Measurements from ENCODE around the gene AQP5.
"Not testable (repeated sequence)": the region's sequence is repeated elsewhere in the genome, so short reads cannot be mapped to it uniquely, and the experiment has no call there.

The AQP5 gene

DNA sequence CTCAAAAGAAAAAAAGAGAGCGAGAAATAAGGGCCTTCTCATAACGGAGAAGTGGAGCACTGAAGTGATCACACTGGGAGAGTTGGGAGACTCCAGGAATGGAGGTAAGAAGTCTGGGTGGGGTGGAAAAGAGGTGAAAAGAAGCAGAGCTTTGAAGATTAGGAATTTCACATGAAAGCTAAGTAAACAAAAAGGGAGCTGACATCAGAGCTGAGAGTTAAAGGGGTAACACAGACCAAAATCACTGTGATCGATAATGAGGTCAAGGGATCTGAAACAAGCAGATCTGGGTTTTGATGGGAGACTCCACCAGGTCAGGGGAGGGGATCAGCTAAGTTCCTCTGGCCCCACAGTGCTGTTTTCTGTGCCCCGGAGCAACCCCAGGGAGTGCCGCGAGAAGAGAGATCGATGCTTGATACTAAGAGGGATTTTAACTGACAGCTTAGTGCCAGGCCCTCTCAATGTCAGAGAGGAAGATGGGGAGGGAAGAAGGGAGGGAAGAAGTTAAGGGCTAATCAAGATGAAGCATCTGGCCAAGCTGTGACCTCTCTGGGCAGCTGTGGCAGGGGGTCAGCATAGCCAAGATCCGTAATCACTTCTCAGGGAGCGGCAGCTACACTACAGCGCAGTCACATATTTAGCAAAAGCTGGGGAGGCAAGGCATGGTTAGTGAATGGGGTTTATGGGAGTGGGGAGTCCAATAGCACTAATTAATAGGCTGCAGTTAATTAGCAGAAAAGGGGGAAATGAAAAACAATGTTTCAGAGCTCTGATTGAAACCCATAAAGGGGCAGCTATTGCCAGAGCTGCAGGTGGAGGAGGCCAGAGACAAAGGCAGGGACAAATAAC lies 19.1 kb downstream of the AQP5 start:
- DNase-seq (ENCODE audit: low spot score), result no peak

- DNase-seq (ENCODE audit: low spot score), result no peak
These were observed 20.8 kb downstream of the AQP5 start for GRCh38 chr12:49982246-49983087.

DNA sequence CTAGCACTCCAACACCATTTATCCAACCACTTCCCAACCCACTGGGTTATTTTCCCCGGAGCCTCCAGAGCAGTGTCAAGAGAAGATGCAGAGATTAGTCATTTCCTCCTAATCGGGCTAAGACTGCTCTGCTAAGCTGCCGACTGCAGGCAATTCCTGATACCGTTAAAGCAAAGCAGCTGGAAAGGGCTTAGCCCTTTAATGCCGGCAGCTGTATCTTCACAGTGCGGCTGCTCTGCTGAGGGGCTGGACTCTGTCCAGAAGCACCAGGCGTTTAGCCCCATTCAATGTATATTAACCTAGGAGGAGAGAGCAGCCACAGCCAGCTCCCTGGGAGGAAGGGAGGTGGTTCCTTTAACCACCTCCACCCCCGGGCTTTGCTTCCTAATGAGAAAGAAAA lies 22.2 kb downstream of the AQP5 start:
- DNase-seq (ENCODE audit: low spot score), result no peak

GRCh38 chr12:49984476-49985359 lies 23.0 kb downstream of the AQP5 start:
- DNase-seq (ENCODE audit: low spot score), result no peak

GRCh38 chr12:49985981-49986380 lies 24.3 kb downstream of the AQP5 start:
- DNase-seq (ENCODE audit: low spot score), result no peak

GRCh38 chr12:49986476-49986875 lies 24.8 kb downstream of the AQP5 start:
- DNase-seq (ENCODE audit: low spot score), result not testable (repeated sequence)

- no peak for DNase-seq (ENCODE audit: low spot score)
These were observed 26.1 kb downstream of the AQP5 start for GRCh38 chr12:49987625-49988303.

DNA sequence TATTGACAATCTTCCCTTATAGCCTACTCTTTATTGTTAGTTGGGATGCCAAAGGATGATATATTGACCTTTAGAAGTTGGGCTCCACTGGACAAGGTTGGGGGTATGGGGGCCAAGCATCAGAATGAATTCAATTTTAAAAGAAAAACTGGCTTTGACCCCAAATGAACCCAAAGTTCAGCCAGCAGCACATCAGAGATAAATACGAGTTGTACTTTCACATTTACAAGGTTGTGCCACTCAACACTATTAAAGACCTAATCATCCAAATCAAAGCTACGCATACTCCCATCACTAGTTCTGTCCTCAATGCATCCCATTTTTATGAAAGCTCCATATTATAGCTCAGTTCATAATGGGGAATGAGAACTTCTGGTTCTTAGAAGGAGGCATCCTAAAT lies 27.7 kb downstream of the AQP5 start:
- not testable (repeated sequence) for DNase-seq (ENCODE audit: low spot score)

DNA sequence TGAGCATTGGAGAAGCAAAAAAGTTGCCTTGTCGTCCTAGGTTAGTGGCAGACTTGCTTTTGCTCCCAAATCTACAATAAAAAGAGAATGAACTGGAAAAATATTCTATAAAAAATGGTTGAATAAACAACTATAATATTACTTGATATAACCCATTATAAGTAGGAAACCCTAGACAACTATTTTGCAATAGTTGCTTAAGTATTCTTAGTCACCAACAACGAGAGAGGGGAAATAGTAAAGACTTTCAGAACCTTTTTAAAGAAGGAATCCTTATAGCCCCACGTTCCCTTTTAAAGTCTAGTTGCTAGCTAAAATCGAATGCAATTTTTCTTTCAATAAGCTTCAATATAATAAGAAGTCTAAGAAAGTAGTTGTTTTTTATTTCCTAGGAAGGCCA lies 28.6 kb downstream of the AQP5 start:
- no peak for DNase-seq (ENCODE audit: low spot score)

GRCh38 chr12:49998453-49998852 lies 36.8 kb downstream of the AQP5 start:
- no peak for DNase-seq (ENCODE audit: low spot score)

DNA sequence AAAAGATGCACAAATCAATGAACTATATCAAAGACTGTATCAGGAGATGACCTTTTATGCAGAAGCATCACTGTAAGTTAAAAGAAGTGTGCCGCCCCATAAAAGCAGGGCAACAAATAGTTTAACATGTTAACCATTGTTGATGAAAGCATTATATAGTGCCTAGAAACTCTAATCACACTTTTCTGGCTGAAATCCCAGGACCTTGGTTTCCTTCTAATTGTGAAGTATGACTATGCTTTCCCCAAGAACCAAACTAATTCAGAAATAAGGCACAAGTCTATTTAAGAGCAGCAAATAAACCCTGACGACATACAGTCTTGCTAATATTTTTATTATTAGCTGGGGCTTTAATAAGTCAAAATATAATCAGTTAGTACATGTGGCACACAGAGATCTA lies 41.9 kb downstream of the AQP5 start:
- no peak for DNase-seq (ENCODE audit: low spot score)

GRCh38 chr12:50004696-50005095 lies 43.0 kb downstream of the AQP5 start:
- DNase-seq (ENCODE audit: low spot score), result no peak

DNA sequence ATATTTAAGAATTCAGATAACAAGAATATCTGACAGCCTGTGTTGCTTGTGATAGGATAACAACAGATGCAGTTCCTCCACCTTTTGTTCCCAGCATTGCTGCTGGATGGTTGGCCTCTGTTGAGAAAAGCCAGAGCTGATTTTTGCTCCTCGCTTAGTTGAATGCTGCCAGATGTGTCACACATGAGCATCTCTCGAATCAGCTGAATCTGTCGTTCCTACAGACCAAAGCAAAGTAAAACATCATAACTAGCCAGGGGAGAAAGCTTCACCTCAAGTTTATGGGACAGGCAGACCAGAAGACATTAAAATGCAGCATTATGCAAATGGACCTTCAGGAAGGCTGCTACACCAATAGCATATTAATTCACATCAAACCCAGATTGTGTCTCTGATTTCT lies 43.5 kb downstream of the AQP5 start:
- DNase-seq (ENCODE audit: low spot score), result no peak

DNA sequence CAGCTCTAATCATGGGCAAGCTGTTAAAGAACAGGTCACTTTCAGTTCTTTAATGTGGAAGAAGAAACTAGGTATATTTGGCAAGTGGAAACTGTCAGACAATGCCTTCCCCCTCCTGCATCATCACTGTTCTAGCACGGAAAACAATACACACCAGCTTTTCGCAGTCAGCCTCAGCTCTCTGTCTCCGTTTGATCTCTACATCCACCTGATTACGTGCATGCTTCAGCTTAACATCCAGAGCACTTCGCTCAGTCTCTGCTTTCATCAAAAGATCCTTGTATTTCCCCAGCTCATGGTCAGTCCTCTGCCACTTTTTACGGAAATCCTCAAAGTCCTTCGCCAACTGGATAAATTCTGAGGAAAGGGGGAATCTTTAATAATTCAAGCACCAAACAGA lies 44.6 kb downstream of the AQP5 start:
- DNase-seq (ENCODE audit: low spot score), result no peak

- no peak for DNase-seq (ENCODE audit: low spot score)
These were observed 45.2 kb downstream of the AQP5 start for GRCh38 chr12:50006754-50007442.

DNA sequence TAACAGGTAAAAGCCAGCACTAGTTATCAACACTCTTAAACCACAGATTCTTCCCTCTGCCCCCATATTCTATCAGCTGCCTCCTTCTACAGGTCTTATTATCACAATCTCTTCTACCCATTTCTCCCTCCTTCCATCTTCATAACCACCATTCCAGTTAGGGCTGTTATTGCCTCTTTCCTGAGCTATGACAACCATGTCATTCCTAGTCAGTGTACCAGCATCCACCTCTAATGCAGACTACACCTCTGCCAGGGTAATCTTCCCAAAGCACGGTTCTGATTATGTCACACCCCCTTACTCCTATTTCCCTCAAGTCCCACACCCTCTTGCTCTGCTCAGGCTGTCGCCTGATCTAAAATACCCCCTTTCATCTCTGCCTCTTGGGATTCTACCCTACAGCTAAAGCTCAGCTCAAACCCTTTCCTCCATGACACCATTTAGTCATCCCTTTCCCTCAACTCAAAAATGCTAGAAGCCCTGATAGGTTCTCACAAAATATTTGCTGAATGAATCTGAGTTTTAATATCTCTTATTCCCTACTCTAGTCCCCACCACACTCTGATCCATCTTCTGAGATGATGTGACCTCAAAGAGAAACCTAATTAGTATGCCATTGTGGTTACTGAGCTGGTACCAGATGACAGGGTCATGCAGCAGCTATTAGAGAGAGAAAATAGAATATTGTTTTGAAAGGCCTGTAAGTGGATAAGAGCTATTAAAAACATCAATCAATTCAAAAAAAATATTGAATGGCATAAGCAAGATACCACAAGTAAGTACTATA lies 51.9 kb downstream of the AQP5 start:
- no peak for DNase-seq (ENCODE audit: low spot score)

GRCh38 chr12:50014342-50014741 lies 52.7 kb downstream of the AQP5 start:
- no peak for DNase-seq (ENCODE audit: low spot score)

Measured in HuH-7.5 (cell line).